SHP77 treated with DMSO at 0.1 percent for 48 hours (cell line): ENCODE results near the gene SIAH3.
"Not testable (repeated sequence)": the region's sequence is repeated elsewhere in the genome, so short reads cannot be mapped to it uniquely, and the experiment has no call there.

Source experiments
- DNase-seq: peaks from one replicate; lab custom pipeline; 2025; lab: John Stamatoyannopoulos, UW

Gene SIAH3

GRCh38 chr13:45851171-45851921 is at the start of gene SIAH3:
SIAH3 (minus strand) TSS chr13:45851753; CDS start chr13:45851629, 124 bp downstream.
- no peak for DNase-seq

GRCh38 chr13:45899406-45899805 is 47.9 kb upstream of the SIAH3 start:
- DNase-seq = no peak

GRCh38 chr13:45897562-45897961 is 46.0 kb upstream of the SIAH3 start:
- no peak for DNase-seq

GRCh38 chr13:45896285-45896684 is 44.7 kb upstream of the SIAH3 start:
- DNase-seq = no peak

GRCh38 chr13:45895881-45896280 is 44.3 kb upstream of the SIAH3 start:
- no peak for DNase-seq

GRCh38 chr13:45892513-45892912 is 41.0 kb upstream of the SIAH3 start:
- no peak for DNase-seq

GRCh38 chr13:45889590-45890243 is 38.2 kb upstream of the SIAH3 start:
- DNase-seq = no peak

GRCh38 chr13:45886466-45886865 is 34.9 kb upstream of the SIAH3 start:
- DNase-seq = no peak

- no peak for DNase-seq
These were observed 33.6 kb upstream of the SIAH3 start for GRCh38 chr13:45885194-45885593.

GRCh38 chr13:45882626-45883025 is 31.1 kb upstream of the SIAH3 start:
- no peak for DNase-seq

GRCh38 chr13:45881353-45881752 is 29.8 kb upstream of the SIAH3 start:
- no peak for DNase-seq

GRCh38 chr13:45880242-45880641 is 28.7 kb upstream of the SIAH3 start:
- DNase-seq = no peak

- DNase-seq = no peak
These were observed 28.1 kb upstream of the SIAH3 start for GRCh38 chr13:45879666-45880065.

GRCh38 chr13:45878966-45879365 is 27.4 kb upstream of the SIAH3 start:
- no peak for DNase-seq

- no peak for DNase-seq
These were observed 25.2 kb upstream of the SIAH3 start for GRCh38 chr13:45876781-45877180.

GRCh38 chr13:45875951-45876350 is 24.4 kb upstream of the SIAH3 start:
- DNase-seq = no peak

- DNase-seq = no peak
These were observed 22.2 kb upstream of the SIAH3 start for GRCh38 chr13:45873491-45874325.

GRCh38 chr13:45872566-45872965 is 21.0 kb upstream of the SIAH3 start:
- DNase-seq = no peak

GRCh38 chr13:45871201-45871600 is 19.6 kb upstream of the SIAH3 start:
- DNase-seq = not testable (repeated sequence)

- DNase-seq = no peak
These were observed 18.7 kb upstream of the SIAH3 start for GRCh38 chr13:45870232-45870631.

- DNase-seq = no peak
These were observed 13.9 kb upstream of the SIAH3 start for GRCh38 chr13:45865414-45865813.

GRCh38 chr13:45863709-45864590 is 12.4 kb upstream of the SIAH3 start:
- DNase-seq = no peak
